RWPE2 (cell line): Measurements from ENCODE around the gene RPL13.
"Not testable (repeated sequence)": the region's sequence is repeated elsewhere in the genome, so short reads cannot be mapped to it uniquely, and the experiment has no call there.

Experiments used
- ATAC-seq: fragments of 200-7000 bp; cut with Tn5 transposase; 3 replicates; pipeline ENCODE4 v1.9.1; 2021; ENCODE audit warnings: low read depth
- DNase-seq: peaks from one replicate; pipeline ENCODE4 v3.0.0-alpha.2; 2020; ENCODE audit warnings: low spot score
- H3K27ac ChIP-seq: fragments of 450-650 bp; 2 replicates; pipeline ENCODE4 v1.5.1; 2017; ENCODE audit warnings: mild to moderate bottlenecking; ENCODE audit not compliant: poor library complexity, severe bottlenecking
- H3K27me3 ChIP-seq: fragments of 250-450 bp; sonication (Bioruptor Pico); 2 replicates; pipeline ENCODE4 v1.5.1; 2021; ENCODE audit warnings: mild to moderate bottlenecking, moderate library complexity; ENCODE audit not compliant: insufficient read depth, poor library complexity, severe bottlenecking
- H3K36me3 ChIP-seq: fragments of 250-450 bp; sonication (Bioruptor Pico); 2 replicates; pipeline ENCODE4 v1.5.1; 2020; ENCODE audit warnings: low read depth, mild to moderate bottlenecking, moderate library complexity
- H3K4me1 ChIP-seq: fragments of 250-450 bp; sonication (Bioruptor Pico); 2 replicates; pipeline ENCODE4 v1.5.1; 2021; ENCODE audit warnings: mild to moderate bottlenecking, moderate library complexity; ENCODE audit not compliant: insufficient read depth, poor library complexity, severe bottlenecking
- H3K4me3 ChIP-seq: fragments of 250-450 bp; sonication (Bioruptor Pico); 2 replicates; pipeline ENCODE4 v1.5.1; 2021; ENCODE audit warnings: mild to moderate bottlenecking, moderate library complexity; ENCODE audit not compliant: severe bottlenecking
- H3K9me3 ChIP-seq: fragments of 250-450 bp; sonication (Bioruptor Pico); 2 replicates; pipeline ENCODE4 v1.5.1; 2021; ENCODE audit warnings: mild to moderate bottlenecking, moderate library complexity; ENCODE audit not compliant: severe bottlenecking
- TF ChIP-seq, protein P1 (sequence below): fragments of 450-650 bp; IDR thresholded peaks from one replicate; pipeline ENCODE4 v1.5.1; 2017; ENCODE audit warnings: mild to moderate bottlenecking, moderate library complexity; ENCODE audit not compliant: poor library complexity, severe bottlenecking

The RPL13 gene

DNA sequence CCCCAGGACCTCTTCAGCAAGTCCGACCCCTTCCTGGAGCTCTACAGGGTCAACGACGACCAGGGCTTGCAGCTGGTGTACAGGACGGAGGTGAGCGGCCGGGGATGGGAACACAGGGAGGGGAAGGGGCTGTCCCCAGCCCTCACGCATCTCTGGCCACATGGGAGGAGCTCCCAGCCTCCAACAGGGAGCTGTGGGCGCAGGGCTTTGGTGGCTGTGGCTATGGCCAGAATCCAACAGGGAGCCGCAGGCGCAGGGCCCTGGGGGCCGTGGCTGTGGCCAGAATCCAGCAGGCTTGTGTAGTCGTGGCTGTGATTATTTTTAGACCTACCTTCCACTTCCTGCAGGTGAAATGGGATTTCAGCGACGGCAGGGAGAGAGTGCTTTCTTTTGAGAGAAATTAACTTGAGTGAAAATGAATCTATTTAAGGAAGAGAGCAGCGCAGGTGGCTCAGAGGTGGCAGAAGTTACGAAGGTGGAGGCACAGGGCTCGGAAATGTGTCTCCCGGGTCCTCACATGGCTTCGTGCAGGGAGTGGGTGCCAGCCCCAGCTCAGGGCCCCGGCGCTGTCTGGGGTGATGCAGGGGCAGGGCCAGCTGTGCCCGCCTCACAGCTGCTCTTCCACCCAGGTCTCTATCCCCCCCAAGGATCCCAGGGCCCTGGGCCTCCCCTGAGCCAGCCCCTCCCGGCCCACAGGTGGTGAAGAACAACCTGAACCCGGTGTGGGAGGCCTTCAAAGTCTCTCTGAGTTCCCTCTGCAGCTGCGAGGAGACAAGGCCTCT is 24.5 kb downstream of the RPL13 start:
- no peak for ATAC-seq
- no peaks in the 10 kb centered on the region for H3K27me3 ChIP-seq
- TF ChIP-seq, protein P1, sequence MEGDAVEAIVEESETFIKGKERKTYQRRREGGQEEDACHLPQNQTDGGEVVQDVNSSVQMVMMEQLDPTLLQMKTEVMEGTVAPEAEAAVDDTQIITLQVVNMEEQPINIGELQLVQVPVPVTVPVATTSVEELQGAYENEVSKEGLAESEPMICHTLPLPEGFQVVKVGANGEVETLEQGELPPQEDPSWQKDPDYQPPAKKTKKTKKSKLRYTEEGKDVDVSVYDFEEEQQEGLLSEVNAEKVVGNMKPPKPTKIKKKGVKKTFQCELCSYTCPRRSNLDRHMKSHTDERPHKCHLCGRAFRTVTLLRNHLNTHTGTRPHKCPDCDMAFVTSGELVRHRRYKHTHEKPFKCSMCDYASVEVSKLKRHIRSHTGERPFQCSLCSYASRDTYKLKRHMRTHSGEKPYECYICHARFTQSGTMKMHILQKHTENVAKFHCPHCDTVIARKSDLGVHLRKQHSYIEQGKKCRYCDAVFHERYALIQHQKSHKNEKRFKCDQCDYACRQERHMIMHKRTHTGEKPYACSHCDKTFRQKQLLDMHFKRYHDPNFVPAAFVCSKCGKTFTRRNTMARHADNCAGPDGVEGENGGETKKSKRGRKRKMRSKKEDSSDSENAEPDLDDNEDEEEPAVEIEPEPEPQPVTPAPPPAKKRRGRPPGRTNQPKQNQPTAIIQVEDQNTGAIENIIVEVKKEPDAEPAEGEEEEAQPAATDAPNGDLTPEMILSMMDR: no peak
- peaks cover 18% of the 10 kb centered on the region for H3K4me1 ChIP-seq
- no peak overlapping the region for H3K27ac ChIP-seq
- no peaks in the 10 kb centered on the region for H3K9me3 ChIP-seq
- no peak overlapping the region for H3K4me3 ChIP-seq
- peak; percentile 72 for DNase-seq
- H3K36me3 ChIP-seq: peaks cover 4% of the 10 kb centered on the region; the same call in 1 of the 2 replicates

DNA sequence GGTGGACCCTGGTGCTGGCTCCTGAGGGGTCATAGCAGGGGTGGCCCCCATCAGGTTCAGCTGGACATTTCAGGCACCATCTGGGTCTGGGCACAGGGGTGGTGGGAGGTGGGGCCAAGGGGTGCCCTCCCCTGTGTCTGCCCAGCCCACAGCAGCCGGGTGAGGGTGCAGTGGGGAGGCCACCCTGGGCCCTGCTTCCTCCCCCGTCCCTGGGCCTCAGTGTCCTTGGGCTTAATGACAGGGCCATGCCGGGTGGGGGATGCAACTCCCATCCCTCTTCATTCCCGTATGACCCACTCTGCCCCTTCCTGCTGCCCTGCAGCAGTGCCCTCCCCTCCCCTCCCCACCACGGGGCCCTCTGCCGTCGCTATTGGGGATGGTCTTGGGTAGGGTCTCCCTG is 25.7 kb downstream of the RPL13 start:
- H3K36me3 ChIP-seq: peaks cover 4% of the 10 kb centered on the region; the same call in 1 of the 2 replicates
- H3K4me1 ChIP-seq: peaks cover 18% of the 10 kb centered on the region
- TF ChIP-seq, protein P1: no peak
- no peak overlapping the region for H3K4me3 ChIP-seq
- H3K27ac ChIP-seq: peak overlapping the region; percentile 12
- DNase-seq (peak; percentile 54), ATAC-seq (no peak)
- H3K27me3 ChIP-seq: no peaks in the 10 kb centered on the region
- H3K9me3 ChIP-seq: no peaks in the 10 kb centered on the region

DNA sequence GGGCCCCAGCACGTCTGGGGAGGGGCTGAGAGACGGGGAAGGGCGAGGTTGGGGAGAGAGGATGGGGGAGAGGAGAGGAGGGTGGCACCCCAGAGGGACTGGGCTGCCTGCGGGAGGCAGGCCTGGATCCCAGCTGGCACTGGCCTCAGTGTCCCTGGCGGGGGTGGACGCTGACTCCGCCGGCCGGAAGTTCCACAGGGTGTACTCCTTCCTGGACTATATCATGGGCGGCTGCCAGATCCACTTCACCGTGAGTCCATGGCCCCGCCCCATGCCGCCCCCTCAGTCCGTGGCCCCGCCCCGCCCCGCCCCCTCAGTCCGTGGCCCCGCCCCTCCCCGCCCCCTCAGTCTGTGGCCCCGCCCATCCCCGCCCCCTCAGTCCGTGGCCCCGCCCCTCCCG is 26.4 kb downstream of the RPL13 start:
- Histone ChIP-seq H3K9me3 (no peaks in the 10 kb centered on the region), H3K27ac (peak overlapping the region; percentile 12), H3K27me3 (no peaks in the 10 kb centered on the region), H3K4me1 (peaks cover 12% of the 10 kb centered on the region), H3K36me3 (peaks cover 4% of the 10 kb centered on the region; the same call in 1 of the 2 replicates), H3K4me3 (no peak overlapping the region)
- TF ChIP-seq, protein P1: no peak
- peak; percentile 74 for DNase-seq
- ATAC-seq: 0 out of 3 replicates have a peak, but pooled peaks have one; percentile 6

DNA sequence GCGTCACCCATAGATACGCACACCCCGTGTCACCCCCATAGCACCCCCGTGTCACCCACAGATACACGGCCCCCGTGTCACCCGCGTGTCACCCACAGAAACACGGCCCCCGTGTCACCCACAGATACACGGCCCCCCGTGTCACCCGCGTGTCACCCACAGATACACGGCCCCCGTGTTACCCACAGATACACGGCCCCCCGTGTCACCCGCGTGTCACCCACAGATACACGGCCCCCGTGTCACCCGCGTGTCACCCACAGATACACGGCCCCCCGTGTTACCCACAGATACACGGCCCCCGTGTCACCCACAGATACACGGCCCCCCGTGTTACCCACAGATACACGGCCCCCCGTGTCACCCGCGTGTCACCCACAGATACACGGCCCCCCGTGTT is 27.2 kb downstream of the RPL13 start:
- not testable (repeated sequence) for H3K27me3 ChIP-seq, H3K4me3 ChIP-seq, DNase-seq, H3K4me1 ChIP-seq, H3K27ac ChIP-seq, ATAC-seq, H3K9me3 ChIP-seq, H3K36me3 ChIP-seq

DNA sequence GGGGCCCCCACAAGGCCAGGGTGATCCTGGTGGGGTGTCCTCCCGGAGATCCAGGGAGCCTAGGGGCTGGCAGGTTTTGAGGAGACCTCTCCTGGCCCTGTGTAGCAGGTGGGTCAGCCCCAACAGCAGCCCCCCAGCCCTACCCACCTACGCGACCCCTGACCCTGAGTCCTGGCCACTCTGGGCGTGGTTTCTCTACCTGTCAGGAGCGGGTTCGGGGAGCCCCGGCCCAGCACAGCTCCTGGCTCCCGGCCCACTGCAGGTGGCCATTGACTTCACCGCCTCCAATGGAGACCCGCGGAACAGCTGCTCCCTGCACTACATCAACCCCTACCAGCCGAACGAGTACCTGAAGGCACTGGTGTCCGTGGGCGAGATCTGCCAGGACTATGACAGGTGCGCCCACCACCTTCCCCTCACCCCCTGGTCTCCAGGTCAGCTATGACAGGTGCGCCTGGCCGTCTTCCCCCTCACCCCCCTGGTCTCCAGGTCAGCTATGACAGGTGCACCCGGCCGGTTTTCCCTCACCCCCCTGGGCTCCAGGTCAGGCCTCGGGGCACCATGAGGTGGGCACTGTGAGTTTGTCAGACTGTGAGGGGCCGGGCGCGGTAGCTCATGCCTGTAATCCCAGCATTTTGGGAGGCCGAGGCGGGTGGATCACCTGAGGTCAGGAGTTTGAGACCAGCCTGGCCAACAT is 28.1 kb downstream of the RPL13 start:
- Histone ChIP-seq H3K9me3 (no peaks in the 10 kb centered on the region), H3K27ac (no peak overlapping the region), H3K27me3 (no peaks in the 10 kb centered on the region), H3K4me1 (peaks cover 5% of the 10 kb centered on the region), H3K4me3 (no peak overlapping the region), H3K36me3 (peaks cover 4% of the 10 kb centered on the region; the same call in 1 of the 2 replicates)
- no peak for ATAC-seq
- DNase-seq: peak; percentile 70
- TF ChIP-seq, protein P1: no peak
